Natural killer cell treated with Interleukin-12 subunit alpha and Interleukin-12 subunit beta and Interleukin-15 and Interleukin-18, amount 100 ng/mL, for 72 hours (primary cell): ENCODE results near the gene FGF6. TPM values are rescaled to one million over a fixed set of nuclear protein-coding genes. Genes with fewer than 3 reads are reported as not detected.
A peak's percentile ranks its signal among the peaks of the same experiment; 100 is the strongest.

ENCODE experiments used
- ATAC-seq, 2 donors: fragments of 150-1000 bp; cut with Tn5 transposase in 1 of 2; sonication (Bioruptor Pico), chemical (Tn5 transposase) in 1 of 2; 2 replicates each; pipeline ENCODE4 v1.10.0; 2021
- DNase-seq: peaks from one replicate; pipeline ENCODE4 v3.0.0; 2022; ENCODE audit warnings: low spot score
- H3K27ac Mint-ChIP-seq, 2 donors: 1 replicate in 1 of 2; 2 replicates in 1 of 2; pipeline ENCODE4 v1.8.0; 2022; ENCODE audit warnings: mixed read lengths in 2 of 2, mild to moderate bottlenecking in 1 of 2, moderate library complexity in 1 of 2
- H3K27me3 Mint-ChIP-seq, 2 donors: 1 replicate in 1 of 2; 2 replicates in 1 of 2; pipeline ENCODE4 v1.8.0; 2022; ENCODE audit warnings: mixed read lengths in 2 of 2
- H3K36me3 Mint-ChIP-seq: one replicate; pipeline ENCODE4 v1.8.0; 2022; ENCODE audit warnings: mixed read lengths
- H3K4me1 Mint-ChIP-seq, 2 donors: 1 replicate in 1 of 2; 2 replicates in 1 of 2; pipeline ENCODE4 v1.8.0; 2022; ENCODE audit warnings: low read depth in 2 of 2, mixed read lengths in 2 of 2, mild to moderate bottlenecking in 1 of 2
- H3K4me3 Mint-ChIP-seq: one replicate; pipeline ENCODE4 v1.8.0; 2022; ENCODE audit warnings: mixed read lengths
- H3K9me3 Mint-ChIP-seq: 2 replicates; pipeline ENCODE4 v1.8.0; 2022; ENCODE audit warnings: mixed read lengths
- total RNA-seq, 2 donors: library from RNA; stranded (reverse); gene quantifications; one replicate each; pipeline ENCODE4 v1.2.3, GENCODE V29; 2022

The FGF6 gene
- total RNA-seq, 2 donors from 2014 or later, result not detected

DNA sequence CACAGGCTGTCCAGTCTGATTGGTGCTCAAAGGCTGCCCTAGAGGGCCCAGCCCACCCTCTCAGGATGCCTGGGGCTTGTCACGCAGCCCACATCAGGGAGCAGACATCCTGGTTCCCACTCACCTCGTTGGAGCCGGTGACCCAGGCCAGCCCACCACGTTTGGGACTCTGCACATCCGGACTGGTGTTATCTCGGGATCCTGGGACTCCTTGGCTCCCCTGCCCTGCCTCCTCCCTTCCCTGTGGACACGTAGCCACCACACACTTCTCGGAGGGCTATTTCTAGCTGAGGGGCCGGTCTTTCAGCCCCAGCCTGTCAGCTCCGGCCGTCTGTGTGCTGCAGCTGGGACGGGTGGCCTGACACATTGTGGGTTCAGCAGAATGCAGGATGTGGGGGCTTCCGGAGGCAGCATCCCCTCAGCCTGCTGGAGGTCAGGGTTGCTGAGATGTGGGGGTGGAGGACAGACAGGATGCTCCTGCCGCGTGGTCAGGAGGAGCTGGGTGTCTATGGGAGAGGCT is 53.3 kb downstream of the FGF6 start:
- H3K4me3 Mint-ChIP-seq, result no peak overlapping the region
- H3K27me3 Mint-ChIP-seq, result peaks cover 17 to 31% of the 10 kb centered on the region in 2 donors
- peaks cover 0 to 7% of the 10 kb centered on the region in 2 donors for H3K4me1 Mint-ChIP-seq
- DNase-seq (no peak), ATAC-seq (peak; percentile 68 to 77)
- no peaks in the 10 kb centered on the region for H3K9me3 Mint-ChIP-seq
- H3K27ac Mint-ChIP-seq, result peak overlapping the region in 1 of 2 donors; percentile 62
- H3K36me3 Mint-ChIP-seq, result no peaks in the 10 kb centered on the region

DNA sequence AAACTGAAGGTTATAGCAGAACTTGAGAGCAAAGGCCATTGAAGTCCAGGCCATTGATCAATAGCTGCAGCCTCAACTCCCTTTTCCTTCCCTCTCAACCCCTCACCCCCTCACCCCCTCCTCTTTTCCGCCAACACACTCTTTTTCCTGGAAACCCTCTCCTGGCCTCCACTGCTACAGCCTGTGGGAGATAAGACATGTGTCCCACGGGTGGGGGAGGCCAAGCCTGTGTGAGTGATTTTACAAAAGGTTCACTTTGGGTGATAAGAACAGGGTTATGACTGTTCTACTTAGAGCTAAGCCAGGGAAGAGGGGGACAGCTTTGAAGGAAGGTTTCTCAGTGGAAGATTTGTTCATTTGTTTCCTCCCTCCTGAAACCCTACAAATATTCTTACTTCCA is 57.0 kb downstream of the FGF6 start:
- no peak for DNase-seq

DNA sequence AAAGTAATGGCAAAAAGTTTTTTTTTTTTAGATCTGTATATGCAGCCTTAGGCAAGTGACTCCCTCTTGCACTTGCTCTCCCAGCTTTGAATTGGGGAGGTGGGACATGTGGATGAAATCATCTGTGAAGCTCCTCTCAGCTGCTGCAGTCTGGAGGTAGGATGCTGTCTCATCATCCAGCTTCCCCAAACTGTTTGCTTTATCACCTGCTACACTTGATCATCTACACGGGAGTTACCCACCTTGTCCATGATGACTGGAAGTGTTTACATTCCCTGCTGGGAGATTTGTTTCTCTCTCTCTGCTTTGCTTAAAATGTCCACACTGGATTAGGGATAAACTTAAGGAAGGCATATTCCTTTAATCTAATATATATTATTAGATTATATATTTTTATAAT is 57.6 kb downstream of the FGF6 start:
- Mint-ChIP-seq H3K9me3 (no peaks in the 10 kb centered on the region), H3K4me3 (no peak overlapping the region), H3K27me3 (no peaks in the 10 kb centered on the region), H3K4me1 (peaks cover 0 to 7% of the 10 kb centered on the region in 2 donors), H3K36me3 (no peaks in the 10 kb centered on the region), H3K27ac (no peak overlapping the region)
- DNase-seq (no peak), ATAC-seq (no peak)

More for the DNA sequence above, 57.0 kb downstream of the FGF6 start:
- H3K9me3 Mint-ChIP-seq, result no peaks in the 10 kb centered on the region
- no peak overlapping the region for H3K4me3 Mint-ChIP-seq
- no peaks in the 10 kb centered on the region for H3K36me3 Mint-ChIP-seq
- no peak overlapping the region for H3K27ac Mint-ChIP-seq
- peaks cover 0 to 7% of the 10 kb centered on the region in 2 donors for H3K4me1 Mint-ChIP-seq
- ATAC-seq, result no peak
- H3K27me3 Mint-ChIP-seq, result no peaks in the 10 kb centered on the region

DNA sequence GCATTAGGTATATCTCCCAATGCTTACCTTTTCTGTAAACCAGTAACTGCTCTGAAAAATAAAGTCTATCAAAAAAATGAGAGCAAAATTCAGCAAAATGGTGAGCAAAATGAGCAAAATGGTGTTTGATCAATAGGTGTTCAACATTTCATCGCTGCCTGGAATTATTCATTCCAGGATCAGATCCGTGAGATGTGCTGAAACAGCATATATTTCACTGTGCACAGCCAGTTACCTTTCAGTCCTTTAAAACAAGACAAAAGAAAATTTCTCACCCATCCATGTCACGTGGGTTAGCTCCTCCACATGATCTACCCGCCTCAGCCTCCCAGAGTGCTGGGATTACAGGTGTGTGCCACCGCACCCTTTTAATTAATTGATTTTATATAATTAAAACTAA is 58.0 kb downstream of the FGF6 start:
- no peaks in the 10 kb centered on the region for H3K27me3 Mint-ChIP-seq
- no peaks in the 10 kb centered on the region for H3K36me3 Mint-ChIP-seq
- no peaks in the 10 kb centered on the region for H3K9me3 Mint-ChIP-seq
- no peak for DNase-seq
- peaks cover 0 to 3% of the 10 kb centered on the region in 2 donors for H3K4me1 Mint-ChIP-seq
- H3K27ac Mint-ChIP-seq, result no peak overlapping the region
- ATAC-seq, result no peak
- no peak overlapping the region for H3K4me3 Mint-ChIP-seq

DNA sequence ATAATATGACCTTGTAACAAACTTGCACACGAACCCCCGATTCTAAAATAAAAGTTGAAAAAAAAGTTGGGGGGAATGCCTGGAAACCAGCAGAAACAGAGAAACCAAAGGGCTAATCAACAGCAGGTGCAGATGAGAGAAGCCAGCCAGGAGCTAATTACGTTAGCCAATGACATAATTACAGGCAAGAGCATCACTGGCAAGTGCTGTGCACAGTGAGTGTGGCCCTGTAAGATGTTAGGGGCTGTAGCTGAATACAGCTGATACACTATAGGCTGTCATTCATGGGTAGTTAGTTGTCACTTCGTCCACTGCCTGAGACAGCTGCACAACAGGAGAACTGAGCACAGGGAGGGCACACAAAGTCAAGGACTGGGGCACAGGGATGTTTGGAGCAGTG is 58.8 kb downstream of the FGF6 start:
- no peak for DNase-seq
- ATAC-seq, result no peak
- H3K9me3 Mint-ChIP-seq, result no peaks in the 10 kb centered on the region
- no peaks in the 10 kb centered on the region for H3K36me3 Mint-ChIP-seq
- H3K4me3 Mint-ChIP-seq, result no peak overlapping the region
- H3K27me3 Mint-ChIP-seq, result peaks cover 0 to under 1% of the 10 kb centered on the region in 2 donors
- no peaks in the 10 kb centered on the region for H3K4me1 Mint-ChIP-seq
- H3K27ac Mint-ChIP-seq, result no peak overlapping the region

Other genes with a start within 250 kb of the FGF6 start
- 1,000 to 10,000 TPM in 1 of 2 donors, 100 to 1,000 TPM in 1; 942 to 1,190 TPM for gene CCND2, start 172.1 kb downstream of the FGF6 start, total RNA-seq
- 10 to 100 TPM in 1 of 2 donors, 1 to 10 TPM in 1; 7.4 to 10.2 TPM for gene TIGAR, start 124.6 kb downstream of the FGF6 start, total RNA-seq
- gene FGF23, start 66.1 kb downstream of the FGF6 start, total RNA-seq, result not detected
- gene RAD51AP1, start 93.1 kb upstream of the FGF6 start, total RNA-seq, result 10 to 100 TPM; 21.4 to 34.4 TPM
- 10 to 100 TPM; 24.0 to 30.2 TPM for gene DYRK4, start 116.4 kb upstream of the FGF6 start, total RNA-seq
- under 1 TPM; 0.71 to 0.86 TPM for gene AKAP3, start 203.2 kb upstream of the FGF6 start, total RNA-seq
- gene NDUFA9, start 203.3 kb upstream of the FGF6 start, total RNA-seq, result 100 to 1,000 TPM; 121 to 134 TPM